Thyroid gland (tissue), 4 donors: Measurements from ENCODE around the gene RALBP1. TPM values are rescaled to one million over a fixed set of nuclear protein-coding genes. Genes with fewer than 3 reads are reported as not detected.
"Not testable (repeated sequence)": the region's sequence is repeated elsewhere in the genome, so short reads cannot be mapped to it uniquely, and the experiment has no call there.

Source experiments
- DNase-seq, 2 donors: peaks; one replicate each; pipeline ENCODE4 v3.0.0-alpha.2; 2019
- H3K27ac ChIP-seq, 3 donors: fragments of 200-600 bp; sonication (generic); 1 replicate in 2 of 3; 2 replicates in 1 of 3; pipeline ENCODE4 v1.5.1; 2016 to 2019; ENCODE audit warnings: mild to moderate bottlenecking in 1 of 3, moderate library complexity in 1 of 3
- H3K27me3 ChIP-seq: fragments of 200-600 bp; sonication (generic); one replicate; pipeline ENCODE4 v1.5.1; 2019
- H3K36me3 ChIP-seq, 2 donors: fragments of 200-600 bp; sonication (generic); one replicate each; pipeline ENCODE4 v1.5.1; 2016 to 2019
- H3K4me1 ChIP-seq, 2 donors: fragments of 200-600 bp; sonication (generic); one replicate each; pipeline ENCODE4 v1.5.1; 2017 to 2019
- H3K4me3 ChIP-seq, 3 donors: fragments of 200-600 bp; sonication (generic); replicated peaks in 1 of 3; 1 replicate in 2 of 3; 2 replicates in 1 of 3; pipeline ENCODE4 v1.5.1; 2016; ENCODE audit warnings: mild to moderate bottlenecking in 1 of 3
- H3K9me3 ChIP-seq: fragments of 200-600 bp; sonication (generic); one replicate; pipeline ENCODE4 v1.5.1; 2017
- CTCF ChIP-seq, 6 experiments: fragments of 200-600 bp in 3 of 6; fragments of 450-650 bp in 3 of 6; sonication (generic) in 3 of 6; IDR thresholded peaks; one replicate each; pipeline ENCODE4 v1.5.1; 2016 to 2019; ENCODE audit warnings: antibody characterized with exemption in 6 of 6, mild to moderate bottlenecking in 2 of 6, inconsistent platforms in 1 of 6, moderate library complexity in 1 of 6
- POLR2A ChIP-seq, 2 donors: fragments of 450-650 bp; IDR thresholded peaks; one replicate each; pipeline ENCODE4 v1.6.1; 2017; ENCODE audit warnings: antibody characterized with exemption in 2 of 2, mild to moderate bottlenecking in 2 of 2, moderate library complexity in 1 of 2
- WGBS, 2 donors: methylation state at CpG; one replicate each; pipeline ENCODE4 v1.1.5; 2017; 5-methylcytosine and 5-hydroxymethylcytosine counted together
- intact Hi-C: fragments of 100-400 bp; cut with DNase I; formaldehyde crosslinking; loops from one replicate; pipeline ENCODE4 v1.15.1; 2023
- total RNA-seq, 4 donors: library from RNA; depleted of rRNA; stranded (reverse); fragments of >200 nt; gene quantifications; one replicate each; pipeline ENCODE4 v1.2.3, GENCODE V29; 2016

Gene RALBP1
- total RNA-seq, 4 donors from 2014 or later: 46.6 to 69.9 (median 62.8) TPM

DNA sequence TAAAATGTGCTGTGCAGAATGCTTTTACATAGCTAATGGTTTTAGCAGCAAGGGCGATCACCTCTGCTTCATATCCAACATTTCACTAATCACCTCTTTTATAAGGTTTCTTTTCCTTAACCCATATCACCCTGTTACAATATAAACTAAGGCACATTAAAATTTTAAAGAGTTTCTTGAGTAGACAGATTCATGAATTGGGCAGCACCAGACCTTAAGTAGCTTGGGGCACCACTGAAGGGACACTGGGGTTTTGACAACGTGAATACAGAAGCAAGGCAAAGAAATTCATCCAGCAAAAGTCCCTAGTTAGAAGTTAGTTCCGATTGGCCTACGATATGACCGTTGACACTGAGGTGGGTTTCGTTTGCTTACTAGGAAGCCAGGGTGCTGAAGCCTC, 44.0 kb upstream of the RALBP1 start:
- H3K4me3 ChIP-seq: no peak overlapping the region
- no peaks in the 10 kb centered on the region for H3K4me1 ChIP-seq
- no peaks in the 10 kb centered on the region for H3K27me3 ChIP-seq
- H3K9me3 ChIP-seq: no peaks in the 10 kb centered on the region
- DNase-seq: no peak
- H3K36me3 ChIP-seq: no peaks in the 10 kb centered on the region
- intact Hi-C loops: no loop called here
- H3K27ac ChIP-seq: no peak overlapping the region
- TF ChIP-seq POLR2A (IDR thresholded peaks at IDR 0.05) (no peak), CTCF (IDR thresholded peaks at IDR 0.05) (no peak)
- WGBS, 2 donors: 93% methylated on average over 6 of the region's 6 CpGs

DNA sequence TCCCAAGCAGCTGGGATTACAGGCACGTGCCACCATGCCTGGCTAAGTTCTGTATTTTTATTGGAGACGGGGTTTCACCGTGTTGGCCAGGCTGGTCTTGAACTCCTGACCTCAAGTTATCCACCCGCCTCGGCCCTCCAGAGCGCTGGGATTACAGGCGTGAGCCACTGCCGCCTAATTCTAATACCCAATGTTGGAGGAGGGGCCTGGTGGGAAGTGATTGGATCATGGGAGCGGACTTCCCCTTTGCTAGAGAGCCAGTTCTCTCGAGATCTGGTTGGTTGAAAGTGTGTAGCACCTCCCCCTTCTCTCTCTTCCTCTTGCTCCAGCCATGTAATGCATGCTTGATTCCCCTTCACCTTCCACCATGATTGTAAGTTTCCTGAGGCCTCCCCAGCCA, 42.2 kb upstream of the RALBP1 start:
- H3K27me3 ChIP-seq, DNase-seq, H3K4me1 ChIP-seq, intact Hi-C loops, H3K27ac ChIP-seq, H3K36me3 ChIP-seq, H3K9me3 ChIP-seq, H3K4me3 ChIP-seq: not testable (repeated sequence)
- WGBS, 2 donors: 91 to 94% methylated on average over 10 of the region's 10 CpGs

DNA sequence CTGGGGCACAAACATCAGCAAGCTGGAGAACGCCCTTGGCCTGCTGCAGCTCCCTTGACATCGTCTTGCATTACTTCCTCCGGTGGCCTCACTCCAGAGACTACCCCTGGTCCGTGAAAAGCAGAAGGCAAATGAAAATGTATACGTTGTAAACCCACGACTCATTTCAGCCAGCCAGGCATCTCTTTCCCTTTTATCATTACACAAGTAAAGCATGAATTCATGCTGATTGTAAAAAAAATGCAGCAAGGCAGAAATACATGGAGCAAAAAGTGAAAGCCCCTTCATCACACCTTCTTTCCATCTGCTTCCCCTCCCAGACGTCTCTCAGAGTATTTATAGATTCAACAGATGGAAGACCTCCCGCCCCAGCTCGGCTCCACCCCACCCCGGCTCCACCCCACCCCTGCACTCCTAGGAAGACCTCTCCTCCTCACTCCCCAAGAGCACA, 41.6 kb upstream of the RALBP1 start:
- Histone ChIP-seq H3K36me3 (no peaks in the 10 kb centered on the region), H3K9me3 (no peaks in the 10 kb centered on the region), H3K4me3 (no peak overlapping the region), H3K27me3 (no peaks in the 10 kb centered on the region), H3K27ac (no peak overlapping the region), H3K4me1 (no peaks in the 10 kb centered on the region)
- DNase-seq: no peak
- TF ChIP-seq CTCF (IDR thresholded peaks at IDR 0.05) (no peak), POLR2A (IDR thresholded peaks at IDR 0.05) (no peak)
- WGBS, 2 donors: 43 to 50% methylated on average over 10 of the region's 10 CpGs
- intact Hi-C loops: no loop called here

DNA sequence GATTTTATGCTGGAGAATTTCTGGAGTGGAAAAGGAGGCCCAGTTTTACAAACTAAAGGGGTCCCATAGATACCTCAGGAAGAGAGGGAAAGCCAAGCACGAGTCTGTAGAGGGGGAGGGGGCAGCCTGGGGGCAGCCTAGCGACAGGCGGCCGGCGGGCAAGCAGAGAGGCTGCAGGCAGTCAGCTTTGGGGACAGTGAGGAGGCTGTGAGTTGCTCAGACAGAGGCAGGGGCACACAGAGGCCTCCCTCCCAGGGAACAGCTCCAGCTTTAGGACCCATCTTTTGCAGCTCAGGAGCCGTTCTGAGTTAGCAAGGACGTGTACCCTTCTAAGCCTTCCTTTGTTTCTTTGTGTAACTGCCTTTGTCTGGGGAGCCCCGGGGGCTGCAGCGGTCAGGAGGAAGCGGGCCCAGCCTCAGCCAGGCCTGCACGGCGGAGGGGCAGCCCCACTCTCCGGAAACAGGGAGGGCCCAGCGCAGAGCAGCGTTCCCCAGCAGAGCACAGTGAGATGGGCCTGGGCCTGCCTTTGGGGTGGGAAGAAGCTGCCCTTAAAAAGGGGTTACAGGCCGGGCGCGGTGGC, 41.1 kb upstream of the RALBP1 start:
- Histone ChIP-seq H3K27me3 (no peaks in the 10 kb centered on the region), H3K9me3 (no peaks in the 10 kb centered on the region), H3K4me1 (no peaks in the 10 kb centered on the region), H3K4me3 (no peak overlapping the region), H3K36me3 (no peaks in the 10 kb centered on the region), H3K27ac (no peak overlapping the region)
- intact Hi-C loops: no loop called here
- DNase-seq: no peak
- WGBS, 2 donors: 61 to 62% methylated on average over 16 to 17 of the region's 18 CpGs
- no peak for TF ChIP-seq CTCF (IDR thresholded peaks at IDR 0.05)

DNA sequence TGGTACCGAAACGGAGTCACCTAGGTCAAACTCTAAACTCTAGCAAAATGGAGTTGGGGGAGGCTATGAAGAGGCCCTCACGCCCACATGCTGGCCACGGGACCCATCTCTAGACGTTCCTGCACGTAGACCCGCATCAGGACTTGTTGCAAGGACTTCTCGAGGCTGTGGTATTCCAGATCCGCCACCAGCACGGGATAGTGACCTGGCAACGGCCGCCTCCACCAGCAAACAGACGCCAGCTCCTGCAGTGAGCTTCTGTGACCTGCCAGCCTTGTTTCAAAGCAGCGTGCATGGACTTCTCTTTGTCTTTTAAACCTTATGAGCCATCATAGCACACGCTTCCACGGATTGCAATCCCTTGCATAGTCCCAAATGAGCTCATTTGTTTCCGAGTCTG, 40.3 kb upstream of the RALBP1 start:
- Histone ChIP-seq H3K4me1 (no peaks in the 10 kb centered on the region), H3K9me3 (no peaks in the 10 kb centered on the region), H3K36me3 (no peaks in the 10 kb centered on the region), H3K27ac (no peak overlapping the region), H3K27me3 (no peaks in the 10 kb centered on the region), H3K4me3 (no peak overlapping the region)
- 94% methylated on average over 17 of the region's 17 CpGs for WGBS, 2 donors
- intact Hi-C loops: no loop called here
- no peak for DNase-seq
- no peak for TF ChIP-seq CTCF (IDR thresholded peaks at IDR 0.05)
- TF ChIP-seq POLR2A (IDR thresholded peaks at IDR 0.05): no peak
